SK-N-SH (cell line): ENCODE results near the gene PECR. TPM values are rescaled to one million over a fixed set of nuclear protein-coding genes. Genes with fewer than 3 reads are reported as not detected.
A peak's percentile ranks its signal among the peaks of the same experiment; 100 is the strongest.

Source experiments
- CTCF ChIA-PET: fragments of 300-600, 350-600 bp; formaldehyde crosslinking; extraction: SDS; loops from one replicate; lab custom pipeline; 2021; lab: Yijun Ruan, JAX
- POLR2A ChIA-PET: fragments of 350-600 bp; sonication (Branson Sonifier 250); formaldehyde crosslinking; extraction: SDS; loops from one replicate; lab custom pipeline; 2020; ENCODE audit warnings: antibody characterized with exemption, inconsistent platforms; lab: Yijun Ruan, JAX
- DNase-seq: peaks from one replicate; pipeline ENCODE4 v3.0.0; 2012
- H2AFZ ChIP-seq: fragments of 200-600 bp; sonication (generic); 2 replicates; pipeline ENCODE4 v1.8.1; 2016; ENCODE audit warnings: antibody characterized with exemption, mild to moderate bottlenecking, low read depth
- H3F3A ChIP-seq: fragments of 200-600 bp; sonication (generic); replicated peaks from 2 replicates; pipeline ENCODE3; 2016; ENCODE audit warnings: antibody characterized with exemption, mild to moderate bottlenecking; ENCODE audit not compliant: insufficient read depth
- H3K27ac ChIP-seq, 2 experiments: fragments of 200-500 bp in 1 of 2; fragments of 200-600 bp in 1 of 2; sonication (Bioruptor generic) in 1 of 2; sonication (generic), shearing (Covaris generic) in 1 of 2; 2 replicates each; pipeline versions ENCODE4 v1.5.1 to v1.6.1; 2014 to 2016; ENCODE audit warnings: low read depth in 2 of 2, inconsistent platforms in 1 of 2, low read length in 1 of 2, mild to moderate bottlenecking in 1 of 2, mixed read lengths in 1 of 2
- H3K27me3 ChIP-seq: fragments of 200-600 bp; sonication (generic), shearing (Covaris generic); 2 replicates; pipeline ENCODE4 v1.6.1; 2016; ENCODE audit warnings: mixed run types; ENCODE audit not compliant: insufficient read depth
- H3K36me3 ChIP-seq, 2 experiments: fragments of 200-500 bp in 1 of 2; fragments of 200-600 bp in 1 of 2; sonication (Bioruptor generic) in 1 of 2; sonication (generic) in 1 of 2; replicated peaks in 1 of 2; 2 replicates each; pipeline versions ENCODE3 to v1.5.1; 2014 to 2016; ENCODE audit warnings: low read length in 1 of 2, mild to moderate bottlenecking in 1 of 2; ENCODE audit not compliant: insufficient read depth in 2 of 2, control insufficient read depth in 1 of 2
- H3K4me1 ChIP-seq, 2 experiments: fragments of 200-500 bp in 1 of 2; fragments of 200-600 bp in 1 of 2; sonication (Bioruptor generic) in 1 of 2; sonication (generic), shearing (Covaris generic) in 1 of 2; 2 replicates each; pipeline versions ENCODE4 v1.5.1 to v1.6.1; 2014 to 2016; ENCODE audit warnings: low read depth in 1 of 2, low read length in 1 of 2, mixed run types in 1 of 2; ENCODE audit not compliant: insufficient read depth in 2 of 2, control insufficient read depth in 1 of 2
- H3K4me2 ChIP-seq: fragments of 200-600 bp; sonication (generic), shearing (Covaris generic); 2 replicates; pipeline ENCODE4 v1.6.1; 2017; ENCODE audit warnings: mixed run types
- H3K4me3 ChIP-seq, 2 experiments: fragments of 200-500 bp in 1 of 2; fragments of 200-600 bp in 1 of 2; sonication (Bioruptor generic) in 1 of 2; sonication (generic), shearing (Covaris generic) in 1 of 2; 2 replicates each; pipeline versions ENCODE4 v1.5.1 to v1.8.1; 2014 to 2016; ENCODE audit warnings: low read depth in 2 of 2, inconsistent platforms in 1 of 2, low read length in 1 of 2, mild to moderate bottlenecking in 1 of 2, mixed read lengths in 1 of 2, moderate library complexity in 1 of 2
- H3K79me2 ChIP-seq: fragments of 200-600 bp; sonication (generic); 2 replicates; pipeline ENCODE4 v1.8.1; 2017; ENCODE audit warnings: mild to moderate bottlenecking; ENCODE audit not compliant: insufficient read depth
- H3K9ac ChIP-seq: fragments of 200-600 bp; sonication (generic); 2 replicates; pipeline ENCODE4 v1.6.1; 2017; ENCODE audit warnings: mixed run types
- H3K9me2 ChIP-seq: fragments of 200-600 bp; sonication (generic); 2 replicates; pipeline ENCODE4 v1.6.1; 2017; ENCODE audit warnings: mixed run types
- H3K9me3 ChIP-seq: fragments of 200-600 bp; sonication (generic); 2 replicates; pipeline ENCODE4 v1.6.1; 2017; ENCODE audit warnings: mixed run types, mild to moderate bottlenecking, moderate library complexity
- H4K20me1 ChIP-seq: fragments of 200-600 bp; sonication (generic); 2 replicates; pipeline ENCODE4 v1.6.1; 2017; ENCODE audit warnings: mild to moderate bottlenecking, mixed run types; ENCODE audit not compliant: insufficient read depth
- CHD2 ChIP-seq: fragments of 150-350 bp; IDR thresholded peaks from 2 replicates; pipeline ENCODE4 v1.6.1; 2018; ENCODE audit warnings: low read length; ENCODE audit not compliant: partially characterized antibody
- EP300 ChIP-seq, 2 experiments: IDR thresholded peaks; 2 replicates each; pipeline versions ENCODE4 v1.4.0 to v1.6.1; 2012; ENCODE audit warnings: borderline replicate concordance in 1 of 2, low read depth in 1 of 2, low read length in 1 of 2
- FOSL2 ChIP-seq: IDR thresholded peaks from 2 replicates; pipeline ENCODE4 v1.4.0; 2012; ENCODE audit warnings: low read depth, mild to moderate bottlenecking, moderate library complexity, borderline replicate concordance
- GABPA ChIP-seq: IDR thresholded peaks from 2 replicates; pipeline ENCODE4 v1.4.0; 2012; ENCODE audit warnings: low read depth, mild to moderate bottlenecking
- POLR2AphosphoS5 ChIP-seq: IDR thresholded peaks from 2 replicates; pipeline ENCODE4 v1.6.1; 2012; ENCODE audit warnings: low read depth, low read length
- RCOR1 ChIP-seq: fragments of 150-350 bp; IDR thresholded peaks from 2 replicates; pipeline ENCODE4 v1.6.1; 2017; ENCODE audit warnings: antibody characterized with exemption, low read length
- TEAD4 ChIP-seq: IDR thresholded peaks from 2 replicates; pipeline ENCODE4 v1.4.0; 2012; ENCODE audit warnings: mild to moderate bottlenecking, borderline replicate concordance; ENCODE audit not compliant: insufficient read depth
- WGBS: methylation state at CpG from one replicate; pipeline ENCODE4 v1.1.6; 2017; ENCODE audit warnings: low lambda C conversion rate; 5-methylcytosine and 5-hydroxymethylcytosine counted together
- polyA plus RNA-seq, 3 experiments: library from polyadenylated mRNA; depleted of rRNA; stranded (reverse); fragments of >200 nt; gene quantifications; 2 replicates each; pipeline ENCODE4 v1.2.3, GENCODE V29; 2012
- TF ChIP-seq, protein P1 (sequence below): IDR thresholded peaks from 2 replicates; pipeline ENCODE4 v1.4.0; 2012; ENCODE audit warnings: low read depth, borderline replicate concordance
- TF ChIP-seq, protein P2 (sequence below): fragments of 150-350 bp; IDR thresholded peaks from 2 replicates; pipeline ENCODE4 v1.6.1; 2016; ENCODE audit warnings: mild to moderate bottlenecking, low read depth, low read length
- TF ChIP-seq, protein P3 (sequence below): IDR thresholded peaks from 2 replicates; pipeline ENCODE4 v1.4.0; 2012; ENCODE audit warnings: low read depth

PECR gene
- polyA plus RNA-seq, 1 of the 3 experiments (the other 2 are of a cell fraction) = 18.6 TPM

DNA sequence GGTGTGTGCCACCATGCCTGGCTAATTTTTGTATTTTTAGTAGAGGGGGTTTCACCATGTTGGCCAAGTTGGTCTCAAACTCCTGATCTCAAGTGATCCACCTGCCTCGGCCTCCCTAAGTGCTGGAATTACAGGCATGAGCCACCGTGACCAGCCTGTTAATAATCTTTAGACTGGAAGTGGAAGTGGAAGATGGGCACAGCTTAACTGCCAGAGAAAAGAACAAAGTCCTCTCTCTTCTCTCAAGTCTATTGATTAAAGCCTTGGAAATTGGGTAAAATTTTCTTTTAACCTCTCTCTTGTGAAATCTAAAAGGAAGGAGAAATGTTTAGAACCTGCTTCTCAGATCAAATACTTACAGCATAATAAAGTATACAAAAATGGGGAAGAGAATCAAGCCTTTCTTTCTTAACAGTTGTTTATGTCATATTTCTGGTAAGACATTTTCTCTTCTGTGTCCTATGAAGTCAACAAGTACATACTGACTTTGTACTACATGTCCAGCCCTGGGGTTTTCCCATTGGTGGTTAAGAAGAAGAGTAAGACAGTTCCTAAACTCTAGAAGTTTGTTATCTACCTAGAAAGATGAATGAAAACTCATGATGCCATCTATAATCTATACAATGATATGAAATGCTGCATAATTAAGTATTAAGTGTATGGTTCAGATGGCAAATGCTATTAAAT is 4.7 kb upstream of the PECR start:
- no peaks in the 10 kb centered on the region for H3K9me2 ChIP-seq
- no peak overlapping the region for H2AFZ ChIP-seq
- H3K4me1 ChIP-seq = peaks cover 0 to 18% of the 10 kb centered on the region in 2 experiments; a peak in 2 of 4 replicates
- no peaks in the 10 kb centered on the region for H3F3A ChIP-seq
- H3K27me3 ChIP-seq = no peaks in the 10 kb centered on the region
- no peaks in the 10 kb centered on the region for H4K20me1 ChIP-seq
- H3K27ac ChIP-seq = no peak overlapping the region
- 93% methylated on average over 2 of the region's 2 CpGs for WGBS
- H3K9me3 ChIP-seq = no peaks in the 10 kb centered on the region
- CTCF ChIA-PET = interaction anchor here (1.5 kb wide), 1 partner anchor 72 kb away, joined by 5 read pairs; no protein-coding TSS in a partner anchor
- H3K36me3 ChIP-seq = no peaks in the 10 kb centered on the region
- POLR2A ChIA-PET = no interaction called here
- DNase-seq = no peak
- TF ChIP-seq RCOR1 (no peak), POLR2AphosphoS5 (no peak), TEAD4 (no peak), GABPA (no peak)
- TF ChIP-seq, all 33 proteins: peak for 0
- Histone ChIP-seq H3K4me2 (no peak overlapping the region), H3K4me3 (no peak overlapping the region), H3K9ac (no peak overlapping the region), H3K79me2 (peaks cover 1% of the 10 kb centered on the region; the same call in 1 of the 2 replicates)

DNA sequence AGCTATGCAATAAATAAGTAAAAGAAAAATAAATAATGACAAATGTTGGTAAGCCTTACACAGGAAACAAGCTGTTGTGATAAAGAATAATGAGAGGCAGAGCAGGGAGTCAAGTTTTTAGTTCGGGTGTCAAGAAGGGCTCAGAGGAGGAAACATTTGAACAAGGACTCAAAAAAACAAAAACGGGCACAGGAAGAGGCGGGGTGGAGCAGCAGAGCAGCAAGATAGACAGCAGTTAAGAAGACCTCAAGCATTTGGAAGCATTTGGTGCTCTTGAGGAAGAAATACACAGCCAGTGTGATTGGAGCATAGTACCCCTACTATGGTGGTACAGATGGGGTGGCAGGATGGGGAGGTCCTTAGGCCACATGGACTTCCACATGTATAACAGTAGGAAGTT is 2.9 kb upstream of the PECR start:
- POLR2A ChIA-PET = interaction anchor here (1.2 kb wide), 1 partner anchor 23 kb away, joined by 4 read pairs; no protein-coding TSS in a partner anchor
- peaks cover 0 to 18% of the 10 kb centered on the region in 2 experiments; a peak in 3 of 4 replicates for H3K4me1 ChIP-seq
- H3K36me3 ChIP-seq = no peaks in the 10 kb centered on the region
- no peaks in the 10 kb centered on the region for H3K27me3 ChIP-seq
- H3K9me3 ChIP-seq = no peaks in the 10 kb centered on the region
- CTCF ChIA-PET = interaction anchor here (1.4 to 3.7 kb wide), 3 partner anchors 14 to 30 kb away, joined by 5 to 14 read pairs (median 7); no protein-coding TSS in a partner anchor
- H3K9ac ChIP-seq = no peak overlapping the region
- TF ChIP-seq, protein P1, sequence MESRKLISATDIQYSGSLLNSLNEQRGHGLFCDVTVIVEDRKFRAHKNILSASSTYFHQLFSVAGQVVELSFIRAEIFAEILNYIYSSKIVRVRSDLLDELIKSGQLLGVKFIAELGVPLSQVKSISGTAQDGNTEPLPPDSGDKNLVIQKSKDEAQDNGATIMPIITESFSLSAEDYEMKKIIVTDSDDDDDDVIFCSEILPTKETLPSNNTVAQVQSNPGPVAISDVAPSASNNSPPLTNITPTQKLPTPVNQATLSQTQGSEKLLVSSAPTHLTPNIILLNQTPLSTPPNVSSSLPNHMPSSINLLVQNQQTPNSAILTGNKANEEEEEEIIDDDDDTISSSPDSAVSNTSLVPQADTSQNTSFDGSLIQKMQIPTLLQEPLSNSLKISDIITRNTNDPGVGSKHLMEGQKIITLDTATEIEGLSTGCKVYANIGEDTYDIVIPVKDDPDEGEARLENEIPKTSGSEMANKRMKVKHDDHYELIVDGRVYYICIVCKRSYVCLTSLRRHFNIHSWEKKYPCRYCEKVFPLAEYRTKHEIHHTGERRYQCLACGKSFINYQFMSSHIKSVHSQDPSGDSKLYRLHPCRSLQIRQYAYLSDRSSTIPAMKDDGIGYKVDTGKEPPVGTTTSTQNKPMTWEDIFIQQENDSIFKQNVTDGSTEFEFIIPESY = no peak
- TF ChIP-seq, protein P2, sequence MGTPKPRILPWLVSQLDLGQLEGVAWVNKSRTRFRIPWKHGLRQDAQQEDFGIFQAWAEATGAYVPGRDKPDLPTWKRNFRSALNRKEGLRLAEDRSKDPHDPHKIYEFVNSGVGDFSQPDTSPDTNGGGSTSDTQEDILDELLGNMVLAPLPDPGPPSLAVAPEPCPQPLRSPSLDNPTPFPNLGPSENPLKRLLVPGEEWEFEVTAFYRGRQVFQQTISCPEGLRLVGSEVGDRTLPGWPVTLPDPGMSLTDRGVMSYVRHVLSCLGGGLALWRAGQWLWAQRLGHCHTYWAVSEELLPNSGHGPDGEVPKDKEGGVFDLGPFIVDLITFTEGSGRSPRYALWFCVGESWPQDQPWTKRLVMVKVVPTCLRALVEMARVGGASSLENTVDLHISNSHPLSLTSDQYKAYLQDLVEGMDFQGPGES = no peak
- TF ChIP-seq EP300 (IDR thresholded peaks at IDR 0.05; ENCODE audit: borderline replicate concordance in 1 of 2, low read depth in 1 of 2, low read length in 1 of 2) (no peak), GABPA (no peak), CHD2 (no peak), FOSL2 (no peak)
- TF ChIP-seq, protein P3, sequence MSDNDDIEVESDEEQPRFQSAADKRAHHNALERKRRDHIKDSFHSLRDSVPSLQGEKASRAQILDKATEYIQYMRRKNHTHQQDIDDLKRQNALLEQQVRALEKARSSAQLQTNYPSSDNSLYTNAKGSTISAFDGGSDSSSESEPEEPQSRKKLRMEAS = no peak
- H4K20me1 ChIP-seq = no peaks in the 10 kb centered on the region
- H2AFZ ChIP-seq = no peak overlapping the region
- 90% methylated on average over 3 of the region's 3 CpGs for WGBS
- H3K4me2 ChIP-seq = no peak overlapping the region
- DNase-seq = no peak
- H3K79me2 ChIP-seq = peaks cover 8% of the 10 kb centered on the region
- no peaks in the 10 kb centered on the region for H3K9me2 ChIP-seq
- H3F3A ChIP-seq = no peaks in the 10 kb centered on the region
- H3K4me3 ChIP-seq = no peak overlapping the region
- H3K27ac ChIP-seq = peak overlapping the region in 1 of 2 experiments; percentile 54; a peak in 2 of 4 replicates
